OCI-LY3 (cell line): Measurements from ENCODE around the gene KLHL29.

Experiments
- H2AFZ ChIP-seq: fragments of 200-600, 300-600 bp; shearing (Covaris generic); 2 replicates; pipeline ENCODE4 v1.6.0; 2014; ENCODE audit warnings: antibody characterized with exemption, low read depth, low read length
- H3K27ac ChIP-seq: fragments of 200-600, 300-600 bp; sonication (generic); 2 replicates; pipeline ENCODE4 v1.5.1; 2014; ENCODE audit warnings: mild to moderate bottlenecking, low read length, moderate library complexity, mixed read lengths
- H3K27me3 ChIP-seq: fragments of 200-600, 300-600 bp; sonication (generic); 2 replicates; pipeline ENCODE4 v1.6.1; 2014; ENCODE audit warnings: low read depth, low read length, mixed read lengths
- H3K36me3 ChIP-seq: fragments of 200-600, 300-600 bp; sonication (generic); replicated peaks from 2 replicates; pipeline ENCODE3; 2014; ENCODE audit warnings: low read depth, low read length, mixed read lengths
- H3K4me1 ChIP-seq: fragments of 300-600, 200-600 bp; sonication (generic); 2 replicates; pipeline ENCODE4 v1.6.1; 2014; ENCODE audit warnings: low read length, mixed read lengths
- H3K4me2 ChIP-seq: fragments of 200-600, 300-600 bp; sonication (generic); 2 replicates; pipeline ENCODE4 v1.6.1; 2014; ENCODE audit warnings: low read length, mixed read lengths
- H3K4me3 ChIP-seq: fragments of 300-600, 200-600 bp; sonication (generic); 2 replicates; pipeline ENCODE4 v1.5.1; 2014; ENCODE audit warnings: antibody characterized with exemption, mild to moderate bottlenecking, low read length, moderate library complexity
- H3K79me2 ChIP-seq: fragments of 300-600, 200-600 bp; shearing (Covaris generic); 2 replicates; pipeline ENCODE4 v1.6.1; 2014; ENCODE audit warnings: mild to moderate bottlenecking, low read length, mixed read lengths
- H3K9ac ChIP-seq: fragments of 300-600, 200-600 bp; shearing (Covaris generic); 2 replicates; pipeline ENCODE4 v1.6.0; 2014; ENCODE audit warnings: mild to moderate bottlenecking, low read length, moderate library complexity
- H3K9me3 ChIP-seq: fragments of 200-600, 300-600 bp; shearing (Covaris generic); 2 replicates; pipeline ENCODE4 v1.6.1; 2014; ENCODE audit warnings: low read length, mixed read lengths; ENCODE audit not compliant: insufficient read depth
- H4K20me1 ChIP-seq: fragments of 200-600, 300-600 bp; sonication (generic); 2 replicates; pipeline ENCODE4 v1.6.1; 2016; ENCODE audit warnings: low read length, mixed read lengths; ENCODE audit not compliant: insufficient read depth
- CTCF ChIP-seq: fragments of 200-600, 300-600 bp; sonication (generic); IDR thresholded peaks from 2 replicates; pipeline ENCODE4 v1.5.1; 2014; ENCODE audit warnings: antibody characterized with exemption, low read length, low read depth
- EZH2phosphoT487 ChIP-seq: fragments of 200-600 bp; shearing (Covaris generic); IDR thresholded peaks from 2 replicates; pipeline ENCODE4 v1.6.1; 2018; ENCODE audit warnings: antibody characterized with exemption, mixed run types, low read depth

The KLHL29 gene

GRCh38 chr2:23381084-23381483 lies 3.9 kb upstream of the KLHL29 start:
- Histone ChIP-seq H3K79me2 (no peaks in the 10 kb centered on the region), H3K27ac (peak overlapping the region; percentile 28; the same call in 1 of the 2 replicates), H3K9ac (peak overlapping the region; percentile 55; the same call in 1 of the 2 replicates), H3K36me3 (no peaks in the 10 kb centered on the region), H3K27me3 (no peaks in the 10 kb centered on the region), H3K9me3 (no peaks in the 10 kb centered on the region), H3K4me3 (peak overlapping the region; percentile 69), H3K4me2 (peak overlapping the region; percentile 89), H3K4me1 (peaks cover 29% of the 10 kb centered on the region), H4K20me1 (no peaks in the 10 kb centered on the region), H2AFZ (peak overlapping the region; percentile 73)
- TF ChIP-seq EZH2phosphoT487: no peak
- TF ChIP-seq CTCF: no peak

- H3K4me2 ChIP-seq: peak overlapping the region; percentile 89
Observed at GRCh38 chr2:23381485-23381884, 3.5 kb upstream of the KLHL29 start.

GRCh38 chr2:23383100-23383499 lies 1.9 kb upstream of the KLHL29 start:
- Histone ChIP-seq H3K9ac (no peak overlapping the region), H3K27me3 (peaks cover 4% of the 10 kb centered on the region; the same call in 1 of the 2 replicates), H2AFZ (no peak overlapping the region), H3K4me2 (no peak overlapping the region), H3K79me2 (no peaks in the 10 kb centered on the region), H3K36me3 (no peaks in the 10 kb centered on the region), H4K20me1 (no peaks in the 10 kb centered on the region), H3K4me3 (no peak overlapping the region), H3K9me3 (no peaks in the 10 kb centered on the region), H3K4me1 (peaks cover 29% of the 10 kb centered on the region), H3K27ac (no peak overlapping the region)
- no peak for TF ChIP-seq EZH2phosphoT487
- no peak for TF ChIP-seq CTCF

More at GRCh38 chr2:23381485-23381884, 3.5 kb upstream of the KLHL29 start:
- H3K36me3 ChIP-seq: no peaks in the 10 kb centered on the region
- H3K27me3 ChIP-seq: no peaks in the 10 kb centered on the region
- H2AFZ ChIP-seq: no peak overlapping the region
- H3K4me3 ChIP-seq: no peak overlapping the region; the same call in 1 of the 2 replicates
- H3K9ac ChIP-seq: no peak overlapping the region
- no peak overlapping the region for H3K27ac ChIP-seq
- H3K4me1 ChIP-seq: peaks cover 29% of the 10 kb centered on the region
- TF ChIP-seq CTCF (no peak), EZH2phosphoT487 (no peak)
- no peaks in the 10 kb centered on the region for H4K20me1 ChIP-seq
- no peaks in the 10 kb centered on the region for H3K79me2 ChIP-seq
- H3K9me3 ChIP-seq: no peaks in the 10 kb centered on the region

- peak overlapping the region; percentile 80 for H3K4me3 ChIP-seq
- H3K79me2 ChIP-seq: no peaks in the 10 kb centered on the region
- peaks cover 4% of the 10 kb centered on the region; the same call in 1 of the 2 replicates for H3K27me3 ChIP-seq
- H3K4me2 ChIP-seq: peak overlapping the region; percentile 64
- H4K20me1 ChIP-seq: no peaks in the 10 kb centered on the region
- no peak overlapping the region for H3K27ac ChIP-seq
- peak overlapping the region; percentile 41; the same call in 1 of the 2 replicates for H3K9ac ChIP-seq
- H3K4me1 ChIP-seq: peaks cover 29% of the 10 kb centered on the region
- no peak overlapping the region for H2AFZ ChIP-seq
- TF ChIP-seq EZH2phosphoT487 (no peak), CTCF (no peak)
- H3K36me3 ChIP-seq: no peaks in the 10 kb centered on the region
- H3K9me3 ChIP-seq: no peaks in the 10 kb centered on the region
Observed at GRCh38 chr2:23385351-23385747, 370 bp downstream of the KLHL29 start.
